Common myeloid progenitor, CD34-positive (primary cell): ENCODE measurements around the gene MANSC1.
"Not testable (repeated sequence)": the region's sequence is repeated elsewhere in the genome, so short reads cannot be mapped to it uniquely, and the experiment has no call there.

Experiments used
- CTCF ChIA-PET: fragments of 350-600 bp; sonication (Branson Sonifier 250); formaldehyde crosslinking; loops from one replicate; lab custom pipeline; 2021; ENCODE audit warnings: antibody characterized with exemption; lab: Charles Lee
- POLR2A ChIA-PET: fragments of 350-600 bp; sonication (Branson Sonifier 250); formaldehyde crosslinking; loops from one replicate; lab custom pipeline; 2021; ENCODE audit warnings: antibody characterized with exemption; lab: Charles Lee
- DNase-seq, 3 donors: peaks; one replicate each; pipeline versions ENCODE4 v3.0.0 to v3.0.0-alpha.2; 2013
- H3K27ac ChIP-seq, 2 experiments: 1 replicate in 1 of 2; 2 replicates in 1 of 2; pipeline ENCODE4 v1.7.0; 2013; ENCODE audit warnings: inconsistent platforms in 2 of 2, low read length in 2 of 2, mild to moderate bottlenecking in 2 of 2, low read depth in 1 of 2, moderate library complexity in 1 of 2; ENCODE audit not compliant: severe bottlenecking in 2 of 2, insufficient read depth in 1 of 2, poor library complexity in 1 of 2
- H3K27me3 ChIP-seq, 5 experiments: replicated peaks in 2 of 5; 1 replicate in 3 of 5; 2 replicates in 2 of 5; pipeline versions ENCODE4 v1.6.1 to v1.7.0; 2013; ENCODE audit warnings: low read length in 4 of 5, mild to moderate bottlenecking in 2 of 5, moderate library complexity in 2 of 5, inconsistent platforms in 1 of 5; ENCODE audit not compliant: insufficient read depth in 5 of 5, control insufficient read depth in 4 of 5
- H3K36me3 ChIP-seq, 4 experiments: 1 replicate in 2 of 4; 2 replicates in 2 of 4; pipeline versions ENCODE4 v1.6.1 to v1.7.0; 2013; ENCODE audit warnings: low read length in 3 of 4, control low read depth in 1 of 4, mild to moderate bottlenecking in 1 of 4; ENCODE audit not compliant: control insufficient read depth in 4 of 4, insufficient read depth in 4 of 4
- H3K4me1 ChIP-seq, 4 experiments: 1 replicate in 3 of 4; 2 replicates in 1 of 4; pipeline versions ENCODE4 v1.6.1 to v1.7.1; 2013; ENCODE audit warnings: low read length in 3 of 4, mild to moderate bottlenecking in 3 of 4, control low read depth in 1 of 4, inconsistent platforms in 1 of 4, moderate library complexity in 1 of 4; ENCODE audit not compliant: control insufficient read depth in 4 of 4, insufficient read depth in 4 of 4; ENCODE audit errors: control extremely low read depth in 1 of 4
- H3K4me3 ChIP-seq, 7 experiments: 1 replicate in 4 of 7; 2 replicates in 3 of 7; pipeline versions ENCODE4 v1.5.1 to v1.7.0; 2013; ENCODE audit warnings: mild to moderate bottlenecking in 7 of 7, low read length in 6 of 7, moderate library complexity in 6 of 7, inconsistent platforms in 2 of 7, low read depth in 2 of 7, control low read depth in 1 of 7; ENCODE audit not compliant: insufficient read depth in 4 of 7, control insufficient read depth in 1 of 7; ENCODE audit errors: extremely low read depth in 1 of 7
- H3K9me3 ChIP-seq, 5 experiments: 1 replicate in 4 of 5; 2 replicates in 1 of 5; pipeline versions ENCODE4 v1.6.1 to v1.7.1; 2013; ENCODE audit warnings: low read length in 4 of 5, mild to moderate bottlenecking in 2 of 5, inconsistent platforms in 1 of 5, low read depth in 1 of 5, moderate library complexity in 1 of 5; ENCODE audit not compliant: control insufficient read depth in 4 of 5, insufficient read depth in 2 of 5; ENCODE audit errors: control extremely low read depth in 1 of 5
- WGBS: methylation state at CpG from one replicate; pipeline ENCODE4 v1.1.5; 2013; ENCODE audit not compliant: insufficient coverage; 5-methylcytosine and 5-hydroxymethylcytosine counted together

MANSC1 gene

DNA sequence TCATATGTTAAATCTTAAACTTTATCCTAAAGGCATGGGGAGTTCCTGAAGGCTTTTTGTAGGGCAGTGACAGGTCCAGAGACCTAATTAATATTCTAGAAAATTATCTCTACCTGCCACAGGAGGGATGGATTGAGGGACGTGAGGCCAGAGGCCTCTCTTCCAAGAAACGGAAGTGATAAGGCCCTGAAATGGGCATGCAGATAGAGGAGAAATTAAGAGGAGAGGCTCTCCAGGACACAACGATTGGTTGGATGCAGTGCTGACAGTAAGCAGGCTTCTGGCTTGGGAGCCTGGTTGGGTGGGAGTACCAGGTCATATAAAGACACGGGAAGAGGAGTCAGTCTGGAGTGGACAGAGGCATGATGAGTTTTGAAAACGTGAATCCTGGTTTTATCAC lies 3.8 kb upstream of the MANSC1 start:
- Histone ChIP-seq H3K4me1 (peaks cover 10 to 38% (median 27%) of the 10 kb centered on the region in 4 experiments), H3K4me3 (no peak overlapping the region), H3K27ac (no peak overlapping the region), H3K36me3 (no peaks in the 10 kb centered on the region), H3K9me3 (no peaks in the 10 kb centered on the region), H3K27me3 (no peaks in the 10 kb centered on the region)
- ChIA-PET CTCF (no interaction called here), POLR2A (no interaction called here)
- 97% methylated on average over 3 of the region's 5 CpGs for WGBS
- no peak for DNase-seq

DNA sequence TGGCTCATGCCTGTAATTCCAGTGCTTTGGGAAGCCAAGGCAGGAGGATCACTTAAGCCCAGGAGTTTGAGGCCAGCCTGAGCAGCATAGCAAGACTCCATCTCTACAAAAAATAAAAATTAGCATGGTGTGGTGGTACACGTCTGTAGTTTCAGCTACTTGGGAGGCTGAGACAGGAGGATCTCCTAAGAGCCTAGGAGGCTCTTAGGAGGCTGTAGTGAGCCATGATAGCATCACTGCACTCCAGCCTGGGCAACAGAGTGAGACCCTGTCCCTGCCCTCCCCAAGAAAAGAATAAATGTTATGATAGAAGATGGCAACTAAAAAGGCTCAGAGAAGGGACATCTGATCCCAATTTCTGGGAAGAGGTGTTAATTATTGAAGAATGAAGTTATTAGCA lies 3.2 kb upstream of the MANSC1 start:
- peaks cover 9 to 35% (median 24%) of the 10 kb centered on the region in 4 experiments for H3K4me1 ChIP-seq
- POLR2A ChIA-PET, result no interaction called here
- no peaks in the 10 kb centered on the region for H3K27me3 ChIP-seq
- CTCF ChIA-PET, result no interaction called here
- H3K9me3 ChIP-seq, result no peaks in the 10 kb centered on the region
- 100% methylated on average over 1 of the region's 1 CpG for WGBS
- DNase-seq, result no peak
- no peaks in the 10 kb centered on the region for H3K36me3 ChIP-seq
- H3K27ac ChIP-seq, result no peak overlapping the region
- H3K4me3 ChIP-seq, result no peak overlapping the region

DNA sequence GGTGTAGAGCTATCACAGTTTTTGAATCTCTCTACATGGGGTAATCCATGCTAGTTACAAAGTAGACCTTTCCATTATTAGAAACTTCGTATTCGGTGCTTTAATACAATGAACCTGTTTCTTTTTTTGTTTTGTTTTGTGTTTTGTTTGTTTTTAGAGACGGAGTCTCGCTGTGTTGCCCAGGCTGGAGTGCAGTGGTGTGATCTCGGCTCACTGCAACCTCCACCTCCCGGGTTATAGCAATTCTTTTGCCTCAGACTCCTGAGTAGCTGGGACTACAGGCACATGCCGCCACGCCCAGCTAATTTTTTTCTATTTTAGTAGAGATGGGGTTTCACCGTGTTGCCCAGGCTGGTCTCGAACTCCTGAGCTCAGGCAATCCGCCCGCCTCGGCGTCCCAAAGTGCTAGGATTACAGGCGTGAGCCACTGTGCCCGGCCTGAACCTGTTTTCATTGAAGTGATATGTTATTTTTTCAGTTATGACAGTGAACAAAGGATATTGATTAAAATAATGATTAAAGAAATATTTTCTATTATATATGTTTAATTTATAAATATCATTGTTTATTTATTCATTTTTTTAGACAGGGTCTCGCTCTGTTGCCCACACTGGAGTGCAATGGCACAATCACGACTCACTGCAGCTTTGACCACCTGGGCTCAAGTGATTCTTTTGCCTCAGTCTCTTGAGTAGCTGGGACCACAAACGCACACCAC lies 1.6 kb upstream of the MANSC1 start:
- H3K27me3 ChIP-seq, POLR2A ChIA-PET, H3K4me3 ChIP-seq, H3K27ac ChIP-seq, DNase-seq, H3K36me3 ChIP-seq, H3K9me3 ChIP-seq: not testable (repeated sequence)
- CTCF ChIA-PET, result interaction anchor here (0.6 to 1.4 kb wide), 5 partner anchors 12 to 352 kb away, joined by 3 to 5 read pairs (median 3); no protein-coding TSS in a partner anchor
- WGBS, result 91% methylated on average over 7 of the region's 19 CpGs
- peaks cover 4 to 27% (median 14%) of the 10 kb centered on the region in 4 experiments for H3K4me1 ChIP-seq

DNA sequence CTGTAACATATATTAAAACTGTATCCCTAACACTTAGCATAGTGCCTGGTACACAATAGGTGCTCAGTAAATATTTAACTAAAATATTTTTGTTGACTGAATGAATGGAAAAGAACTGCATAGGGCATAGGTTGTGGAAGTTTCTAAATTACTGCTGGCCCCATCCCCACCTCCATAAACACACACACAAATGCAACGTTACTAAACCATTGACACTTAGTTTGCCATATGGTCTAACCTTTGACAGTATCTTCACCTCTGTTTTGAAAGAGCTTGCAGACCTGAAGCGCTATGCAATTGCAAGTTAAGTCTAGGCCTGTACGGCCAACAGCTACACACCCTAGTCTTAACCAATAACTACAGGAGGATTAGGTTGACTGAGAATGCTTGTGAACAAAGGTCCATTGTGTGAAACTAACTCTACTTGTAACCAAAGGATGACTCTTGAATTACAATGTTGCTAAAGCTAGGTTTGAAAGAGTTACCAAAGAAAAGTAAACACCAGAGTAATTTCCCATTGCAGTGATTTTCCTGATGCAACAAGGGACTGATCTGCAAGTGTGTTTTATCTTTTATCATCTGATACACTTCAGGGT lies 924 bp upstream of the MANSC1 start:
- Histone ChIP-seq H3K9me3 (no peaks in the 10 kb centered on the region), H3K27ac (no peak overlapping the region), H3K4me3 (peak overlapping the region in 5 of 7 experiments; percentile 68 to 89 (median 74)), H3K27me3 (no peaks in the 10 kb centered on the region), H3K36me3 (no peaks in the 10 kb centered on the region), H3K4me1 (peaks cover 4 to 22% (median 12%) of the 10 kb centered on the region in 4 experiments)
- CTCF ChIA-PET, result interaction anchor here (0.6 to 1.4 kb wide), 5 partner anchors 16 to 352 kb away, joined by 3 to 5 read pairs (median 3); no protein-coding TSS in a partner anchor
- DNase-seq, result no peak
- POLR2A ChIA-PET, result no interaction called here
- 100% methylated on average over 1 of the region's 3 CpGs for WGBS

DNA sequence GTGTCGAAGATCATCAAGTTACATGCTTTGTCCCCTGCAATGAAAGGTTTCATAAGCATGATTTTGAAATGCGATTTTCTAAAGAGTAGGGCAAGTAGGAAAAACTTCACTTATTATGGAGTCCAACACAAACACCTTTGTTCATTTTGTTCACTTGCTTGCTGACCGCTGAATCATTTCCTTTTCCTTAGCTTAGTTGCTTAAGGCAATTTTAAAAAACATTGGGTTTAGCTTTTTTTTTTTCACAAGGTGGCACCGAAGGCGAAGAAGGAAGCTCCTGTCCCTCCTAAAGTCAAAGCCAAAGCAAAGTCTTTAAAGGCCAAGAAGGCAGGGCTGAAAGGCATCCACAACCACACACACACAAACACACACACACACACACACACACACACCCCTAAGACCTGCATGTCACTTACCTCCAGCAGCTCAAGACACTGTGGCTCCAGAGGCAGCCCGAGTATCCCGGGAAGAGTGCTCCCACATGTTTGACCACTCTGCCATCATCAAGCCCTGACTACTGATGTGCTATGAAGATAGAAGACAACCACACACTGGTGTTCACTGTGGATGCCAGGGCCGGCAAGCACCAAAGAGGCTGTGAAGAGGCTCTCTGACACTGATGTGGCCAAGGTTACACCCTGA lies 11.4 kb downstream of the MANSC1 start:
- no peaks in the 10 kb centered on the region for H3K27me3 ChIP-seq
- 63% methylated on average over 5 of the region's 8 CpGs for WGBS
- peaks cover 0 to 12% (median 2%) of the 10 kb centered on the region in 4 experiments for H3K36me3 ChIP-seq
- H3K4me3 ChIP-seq, result peak overlapping the region in 5 of 7 experiments; percentile 40 to 62 (median 57)
- ChIA-PET CTCF (interaction anchor here (0.7 to 1.6 kb wide), 7 partner anchors 10 to 261 kb away, joined by 3 to 4 read pairs (median 3); partner anchors contain the start of genes BORCS5 and MANSC1), POLR2A (no interaction called here)
- H3K27ac ChIP-seq, result peak overlapping the region in 1 of 2 experiments; percentile 49
- DNase-seq, result peak in 2 of 3 donors; percentile 24 to 38
- peaks cover 12 to 30% (median 17%) of the 10 kb centered on the region in 4 experiments for H3K4me1 ChIP-seq
- peaks cover 0 to 2% (median 0%) of the 10 kb centered on the region in 5 experiments for H3K9me3 ChIP-seq

DNA sequence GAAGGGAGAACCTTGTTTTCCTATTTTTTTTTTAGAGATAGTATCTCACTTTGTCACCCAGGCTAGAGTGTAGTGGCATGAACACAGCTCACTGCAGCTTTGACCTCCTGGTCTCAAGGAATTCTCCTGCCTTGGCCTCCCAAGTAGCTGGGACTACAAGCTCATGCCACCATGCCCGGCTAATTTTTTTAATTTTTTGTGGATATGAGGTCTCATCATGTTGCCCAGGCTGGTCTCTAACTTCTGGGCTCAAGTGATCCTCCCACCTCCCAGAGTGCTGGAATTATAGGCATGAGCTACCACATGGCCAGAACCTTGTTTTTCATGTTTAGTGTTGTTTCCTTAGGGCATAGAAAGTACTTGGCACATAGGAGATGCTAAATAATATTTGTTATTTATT lies 13.5 kb downstream of the MANSC1 start:
- ChIA-PET POLR2A (no interaction called here), CTCF (interaction anchor here (0.6 to 1.9 kb wide), 3 partner anchors 9 to 218 kb away, joined by 3 to 8 read pairs (median 4); partner anchors contain the start of gene LRP6)
- DNase-seq, result no peak
- no peak overlapping the region for H3K27ac ChIP-seq
- H3K4me3 ChIP-seq, result no peak overlapping the region
- H3K4me1 ChIP-seq, result peaks cover 12 to 37% (median 23%) of the 10 kb centered on the region in 4 experiments
- no peaks in the 10 kb centered on the region for H3K27me3 ChIP-seq
- no CpG with 5 or more reads among the region's 1 CpG for WGBS
- H3K36me3 ChIP-seq, result peaks cover 0 to 4% (median 1%) of the 10 kb centered on the region in 4 experiments
- H3K9me3 ChIP-seq, result peaks cover 0 to 2% (median 0%) of the 10 kb centered on the region in 5 experiments
